ENCODE data around the gene MED23.
"Not testable (repeated sequence)": the region's sequence is repeated elsewhere in the genome, so short reads cannot be mapped to it uniquely, and the experiment has no call there.

The MED23 gene

GRCh38 chr6:131572686-131573415 lies 55.2 kb downstream of the MED23 start, which contains the start of gene ARG1:
ARG1 (plus strand) TSS chr6:131573226; CDS start chr6:131573283, 57 bp downstream.
- no peak for DNase-seq

GRCh38 chr6:131568726-131569125 lies 59.3 kb downstream of the MED23 start:
- no peak for DNase-seq

- no peak for DNase-seq
Observed at GRCh38 chr6:131565056-131565455, 63.0 kb downstream of the MED23 start.

- no peak for DNase-seq
Observed at GRCh38 chr6:131561925-131562707, 65.9 kb downstream of the MED23 start.

GRCh38 chr6:131558922-131559321 lies 69.1 kb downstream of the MED23 start:
- no peak for DNase-seq

GRCh38 chr6:131555992-131556391 lies 72.0 kb downstream of the MED23 start:
- no peak for DNase-seq

- DNase-seq: no peak
Observed at GRCh38 chr6:131552572-131552971, 75.5 kb downstream of the MED23 start.

GRCh38 chr6:131551902-131552301 lies 76.1 kb downstream of the MED23 start:
- no peak for DNase-seq

GRCh38 chr6:131549811-131550210 lies 78.2 kb downstream of the MED23 start:
- no peak for DNase-seq

- DNase-seq: no peak
Observed at GRCh38 chr6:131548441-131548840, 79.6 kb downstream of the MED23 start.

GRCh38 chr6:131547488-131547887 lies 80.6 kb downstream of the MED23 start:
- DNase-seq: no peak

GRCh38 chr6:131545317-131545716 lies 82.7 kb downstream of the MED23 start:
- no peak for DNase-seq

- DNase-seq: not testable (repeated sequence)
Observed at GRCh38 chr6:131538615-131539014, 89.4 kb downstream of the MED23 start.

GRCh38 chr6:131532580-131533039 lies 95.4 kb downstream of the MED23 start:
- DNase-seq: no peak

- not testable (repeated sequence) for DNase-seq
Observed at GRCh38 chr6:131531681-131532080, 96.4 kb downstream of the MED23 start.

- DNase-seq: not testable (repeated sequence)
Observed at GRCh38 chr6:131530936-131531335, 97.1 kb downstream of the MED23 start.

- no peak for DNase-seq
Observed at GRCh38 chr6:131524695-131525336, 103.2 kb downstream of the MED23 start.

GRCh38 chr6:131523988-131524673 lies 103.9 kb downstream of the MED23 start:
- DNase-seq: no peak
